Mesothelial cell of epicardium (in vitro differentiated cells): ENCODE results near the gene UBTF. TPM values are rescaled to one million over a fixed set of nuclear protein-coding genes. Genes with fewer than 3 reads are reported as not detected.

Experiments used
- DNase-seq, 2 experiments: peaks; one replicate each; pipeline ENCODE4 v3.0.0; 2021; ENCODE audit warnings: low spot score in 2 of 2; ENCODE audit not compliant: unreplicated experiment in 2 of 2
- H3K27ac Mint-ChIP-seq: 2 replicates; pipeline ENCODE4 v1.8.0; 2021; ENCODE audit warnings: mixed read lengths
- H3K27me3 Mint-ChIP-seq: 2 replicates; pipeline ENCODE4 v1.8.0; 2021; ENCODE audit warnings: low read depth, mixed read lengths
- H3K36me3 Mint-ChIP-seq: 2 replicates; pipeline ENCODE4 v1.8.0; 2021; ENCODE audit warnings: mixed read lengths
- H3K4me1 Mint-ChIP-seq: 2 replicates; pipeline ENCODE4 v1.8.0; 2021; ENCODE audit warnings: mixed read lengths
- H3K4me3 Mint-ChIP-seq: 2 replicates; pipeline ENCODE4 v1.8.0; 2021; ENCODE audit warnings: mild to moderate bottlenecking, moderate library complexity, mixed read lengths
- H3K9me3 Mint-ChIP-seq: 2 replicates; pipeline ENCODE4 v1.8.0; 2021; ENCODE audit warnings: mixed read lengths
- total RNA-seq: library from RNA; stranded (reverse); gene quantifications from 3 replicates; pipeline ENCODE4 v1.2.1, GENCODE V29; 2021
- TF ChIP-seq, protein P1 (sequence below): fragments of 200-600 bp; sonication (generic); IDR thresholded peaks from one replicate; pipeline ENCODE4 v1.5.0; 2021; ENCODE audit warnings: antibody characterized with exemption; ENCODE audit not compliant: unreplicated experiment

Gene UBTF
- total RNA-seq, 1 donor from 2014 or later, result 119 TPM

DNA sequence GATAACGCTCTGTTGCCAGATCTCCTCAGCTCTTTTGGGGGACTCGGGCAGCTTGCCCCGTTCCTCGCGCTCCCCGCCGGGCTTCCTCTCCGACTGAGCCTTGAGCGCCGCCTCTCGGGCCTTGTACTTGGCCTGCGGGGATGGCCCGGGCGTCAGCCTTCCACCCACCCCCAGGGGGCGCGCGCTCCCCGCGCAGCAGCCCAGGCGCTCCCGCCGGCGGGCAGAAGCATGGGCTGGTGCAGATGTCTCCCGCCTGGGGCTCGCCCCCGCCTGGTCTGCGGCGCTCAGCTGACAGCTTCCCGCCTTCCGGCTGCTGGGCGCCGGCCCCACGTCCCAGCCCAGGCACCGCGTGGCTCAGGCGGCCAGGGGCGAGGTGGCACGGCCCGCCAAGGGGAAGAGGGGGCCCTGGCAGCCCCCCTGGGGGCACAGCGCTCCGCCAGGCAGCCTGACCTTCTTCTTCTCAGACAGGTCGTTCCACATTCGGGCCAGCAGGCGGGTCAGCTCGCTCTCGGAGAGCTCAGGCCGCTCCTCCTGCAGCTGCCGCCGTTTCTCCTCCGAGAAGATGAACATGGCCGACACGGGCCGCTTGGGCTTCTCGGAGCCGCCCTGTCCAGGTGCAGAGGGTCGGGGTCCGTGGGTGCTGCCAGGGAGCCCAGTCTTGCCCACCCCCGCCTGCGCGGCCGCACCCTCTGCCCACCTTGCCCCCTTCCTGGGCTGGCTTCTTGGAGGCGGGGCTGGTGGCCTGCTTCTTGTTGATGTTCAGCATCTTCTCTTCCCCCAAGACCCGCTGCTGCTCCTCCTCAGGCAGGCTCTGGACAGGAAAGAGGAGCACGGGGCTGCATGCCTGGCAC, 8.9 kb downstream of the UBTF start:
- H3K36me3 Mint-ChIP-seq, result peaks cover 14% of the 10 kb centered on the region
- DNase-seq, result peak; percentile 69 to 87
- H3K27me3 Mint-ChIP-seq, result no peaks in the 10 kb centered on the region
- H3K4me3 Mint-ChIP-seq, result no peak overlapping the region
- TF ChIP-seq, protein P1, sequence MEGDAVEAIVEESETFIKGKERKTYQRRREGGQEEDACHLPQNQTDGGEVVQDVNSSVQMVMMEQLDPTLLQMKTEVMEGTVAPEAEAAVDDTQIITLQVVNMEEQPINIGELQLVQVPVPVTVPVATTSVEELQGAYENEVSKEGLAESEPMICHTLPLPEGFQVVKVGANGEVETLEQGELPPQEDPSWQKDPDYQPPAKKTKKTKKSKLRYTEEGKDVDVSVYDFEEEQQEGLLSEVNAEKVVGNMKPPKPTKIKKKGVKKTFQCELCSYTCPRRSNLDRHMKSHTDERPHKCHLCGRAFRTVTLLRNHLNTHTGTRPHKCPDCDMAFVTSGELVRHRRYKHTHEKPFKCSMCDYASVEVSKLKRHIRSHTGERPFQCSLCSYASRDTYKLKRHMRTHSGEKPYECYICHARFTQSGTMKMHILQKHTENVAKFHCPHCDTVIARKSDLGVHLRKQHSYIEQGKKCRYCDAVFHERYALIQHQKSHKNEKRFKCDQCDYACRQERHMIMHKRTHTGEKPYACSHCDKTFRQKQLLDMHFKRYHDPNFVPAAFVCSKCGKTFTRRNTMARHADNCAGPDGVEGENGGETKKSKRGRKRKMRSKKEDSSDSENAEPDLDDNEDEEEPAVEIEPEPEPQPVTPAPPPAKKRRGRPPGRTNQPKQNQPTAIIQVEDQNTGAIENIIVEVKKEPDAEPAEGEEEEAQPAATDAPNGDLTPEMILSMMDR, result peak; percentile 91
- no peaks in the 10 kb centered on the region for H3K9me3 Mint-ChIP-seq
- H3K4me1 Mint-ChIP-seq, result no peaks in the 10 kb centered on the region
- no peak overlapping the region for H3K27ac Mint-ChIP-seq

DNA sequence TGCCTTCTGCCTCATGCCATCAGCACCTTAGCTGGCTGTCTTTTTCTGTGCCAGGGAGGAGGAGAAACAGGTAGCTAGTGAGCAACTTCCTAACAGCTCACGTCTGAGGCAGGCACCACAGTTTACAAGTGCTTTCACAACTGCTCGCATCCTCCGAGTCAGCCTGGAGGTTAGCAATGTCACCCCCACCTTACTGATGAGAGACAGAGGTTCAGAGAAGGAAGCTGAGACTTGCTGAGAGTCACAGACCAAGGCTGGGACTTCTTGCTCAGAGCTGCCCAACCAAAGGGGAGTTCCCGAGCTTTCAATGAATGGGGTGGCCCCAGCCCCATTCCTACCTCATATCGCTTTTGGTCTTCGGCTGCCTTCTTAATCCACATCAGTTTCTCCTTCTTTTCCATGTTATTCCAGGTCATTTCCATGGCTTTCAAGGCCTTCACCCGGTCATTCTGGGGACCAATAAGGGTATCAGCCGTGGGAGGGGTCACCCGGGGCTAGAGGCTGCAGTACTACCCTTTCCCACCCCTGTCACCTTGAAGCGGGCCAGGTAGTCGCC, 9.6 kb downstream of the UBTF start:
- no peak overlapping the region for H3K27ac Mint-ChIP-seq
- H3K9me3 Mint-ChIP-seq, result no peaks in the 10 kb centered on the region
- no peak overlapping the region for H3K4me3 Mint-ChIP-seq
- TF ChIP-seq, protein P1, result no peak
- no peak for DNase-seq
- H3K36me3 Mint-ChIP-seq, result peaks cover 11% of the 10 kb centered on the region
- H3K27me3 Mint-ChIP-seq, result no peaks in the 10 kb centered on the region
- H3K4me1 Mint-ChIP-seq, result no peaks in the 10 kb centered on the region

DNA sequence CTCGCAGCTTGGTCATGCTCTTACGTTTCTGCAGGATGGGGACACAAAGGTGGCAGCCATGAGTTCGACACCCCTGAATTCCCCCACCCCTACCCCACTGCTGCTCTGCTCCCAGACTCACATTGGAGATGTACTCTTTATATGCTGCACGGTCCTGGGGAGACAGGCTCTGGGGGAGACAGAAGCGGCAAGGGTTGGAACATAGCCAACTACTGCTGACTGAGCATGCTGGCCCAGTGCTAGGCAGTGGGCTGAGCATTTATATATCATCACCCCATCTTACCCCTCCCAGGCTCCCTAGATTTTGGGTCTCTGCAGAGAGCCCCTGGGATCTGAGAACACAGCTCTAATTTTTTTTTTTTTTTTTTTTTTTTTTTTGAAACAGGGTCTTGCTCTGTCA, 11.7 kb downstream of the UBTF start:
- Mint-ChIP-seq H3K36me3 (peaks cover 4% of the 10 kb centered on the region), H3K9me3 (no peaks in the 10 kb centered on the region), H3K4me1 (peaks cover 11% of the 10 kb centered on the region), H3K27ac (no peak overlapping the region), H3K4me3 (no peak overlapping the region), H3K27me3 (no peaks in the 10 kb centered on the region)
- TF ChIP-seq, protein P1, result no peak
- DNase-seq, result no peak

DNA sequence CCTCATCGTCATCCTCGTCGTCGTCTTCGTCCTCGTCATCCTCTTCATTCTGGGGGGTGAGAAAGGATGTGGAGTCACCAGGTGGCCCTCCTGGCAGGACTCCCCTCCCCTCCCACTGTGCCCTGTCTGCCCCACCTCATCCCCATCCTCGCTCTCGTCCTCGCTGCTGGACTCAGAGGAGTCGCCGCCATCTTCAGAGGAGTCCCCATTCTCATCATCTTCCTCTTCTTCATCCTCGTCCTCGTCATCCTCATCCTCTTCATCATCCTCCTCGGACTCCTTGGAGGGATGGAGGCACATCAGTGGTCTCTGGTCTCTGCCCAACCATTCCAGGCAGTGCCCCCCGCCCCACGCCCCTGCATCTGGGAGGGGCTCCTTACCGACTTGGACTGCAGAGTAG, 12.2 kb downstream of the UBTF start:
- DNase-seq, result no peak
- Mint-ChIP-seq H3K4me3 (no peak overlapping the region), H3K9me3 (no peaks in the 10 kb centered on the region), H3K27ac (no peak overlapping the region), H3K4me1 (peaks cover 11% of the 10 kb centered on the region), H3K36me3 (peaks cover 3% of the 10 kb centered on the region), H3K27me3 (no peaks in the 10 kb centered on the region)
- TF ChIP-seq, protein P1, result no peak

DNA sequence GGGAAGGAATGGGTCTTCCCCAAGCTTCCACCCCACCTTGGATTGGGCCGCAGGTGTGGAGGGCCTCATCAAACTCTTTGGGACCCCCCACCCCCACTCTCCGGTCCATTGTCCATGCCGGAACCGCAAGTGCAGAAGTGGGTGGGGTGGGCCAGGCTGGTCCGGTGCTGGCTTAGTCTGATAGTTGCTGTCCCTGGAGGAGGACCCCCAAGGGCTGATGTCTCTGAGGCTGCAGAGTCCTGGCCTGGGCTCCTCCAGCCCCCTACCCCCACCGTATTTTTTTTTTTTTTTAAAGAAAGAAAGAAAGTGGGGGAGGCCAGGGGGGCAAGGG, 12.7 kb downstream of the UBTF start:
- H3K9me3 Mint-ChIP-seq, result no peaks in the 10 kb centered on the region
- no peak overlapping the region for H3K27ac Mint-ChIP-seq
- peaks cover 3% of the 10 kb centered on the region for H3K36me3 Mint-ChIP-seq
- DNase-seq, result no peak
- no peak overlapping the region for H3K4me3 Mint-ChIP-seq
- H3K27me3 Mint-ChIP-seq, result no peaks in the 10 kb centered on the region
- TF ChIP-seq, protein P1, result no peak
- H3K4me1 Mint-ChIP-seq, result peaks cover 11% of the 10 kb centered on the region
